ENCODE results near the gene LIAS.

Gene LIAS

DNA sequence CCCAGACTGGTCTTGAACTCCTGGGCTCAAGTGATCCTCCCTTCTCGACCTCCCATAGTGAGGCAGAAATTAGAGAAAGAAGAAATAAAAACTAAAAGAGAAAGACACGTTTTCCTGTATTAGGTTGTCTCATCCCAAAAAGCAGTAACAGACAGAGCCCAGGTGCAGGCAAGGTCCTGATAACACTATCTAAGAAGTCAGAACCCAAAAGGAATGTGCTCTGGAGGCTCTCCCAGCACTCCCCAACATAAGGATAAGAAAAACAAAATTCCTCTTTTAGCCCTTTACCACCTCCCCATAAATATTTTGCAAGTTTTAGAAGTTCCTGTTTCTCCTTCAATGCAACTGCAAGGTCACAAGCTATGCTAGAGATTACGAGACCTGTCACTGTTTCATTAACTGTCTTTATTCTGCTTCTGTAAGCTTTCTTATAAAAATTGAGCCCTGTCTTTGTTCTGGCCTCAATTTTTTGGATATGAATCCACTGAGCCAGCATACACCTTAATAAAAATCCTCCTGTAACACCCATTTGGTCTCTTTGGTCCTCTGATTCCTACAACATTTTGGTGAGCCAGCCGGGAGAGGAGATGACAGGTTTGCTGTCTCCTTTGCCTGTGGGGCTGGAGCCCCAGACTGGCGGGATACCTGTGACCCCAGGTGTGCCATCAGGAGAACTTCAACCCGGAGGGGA is 25.9 kb downstream of the LIAS start:
- H3K4me3 ChIP-seq (ENCODE audit: control insufficient read depth, low read depth, low read length) = no peak overlapping the region
- TF ChIP-seq, protein P1, sequence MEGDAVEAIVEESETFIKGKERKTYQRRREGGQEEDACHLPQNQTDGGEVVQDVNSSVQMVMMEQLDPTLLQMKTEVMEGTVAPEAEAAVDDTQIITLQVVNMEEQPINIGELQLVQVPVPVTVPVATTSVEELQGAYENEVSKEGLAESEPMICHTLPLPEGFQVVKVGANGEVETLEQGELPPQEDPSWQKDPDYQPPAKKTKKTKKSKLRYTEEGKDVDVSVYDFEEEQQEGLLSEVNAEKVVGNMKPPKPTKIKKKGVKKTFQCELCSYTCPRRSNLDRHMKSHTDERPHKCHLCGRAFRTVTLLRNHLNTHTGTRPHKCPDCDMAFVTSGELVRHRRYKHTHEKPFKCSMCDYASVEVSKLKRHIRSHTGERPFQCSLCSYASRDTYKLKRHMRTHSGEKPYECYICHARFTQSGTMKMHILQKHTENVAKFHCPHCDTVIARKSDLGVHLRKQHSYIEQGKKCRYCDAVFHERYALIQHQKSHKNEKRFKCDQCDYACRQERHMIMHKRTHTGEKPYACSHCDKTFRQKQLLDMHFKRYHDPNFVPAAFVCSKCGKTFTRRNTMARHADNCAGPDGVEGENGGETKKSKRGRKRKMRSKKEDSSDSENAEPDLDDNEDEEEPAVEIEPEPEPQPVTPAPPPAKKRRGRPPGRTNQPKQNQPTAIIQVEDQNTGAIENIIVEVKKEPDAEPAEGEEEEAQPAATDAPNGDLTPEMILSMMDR (conservative IDR thresholded peaks at IDR 0.05; ENCODE audit: control insufficient read depth, insufficient read depth, low read depth, low read length) = no peak
- DNase-seq (ENCODE audit: low read depth) = no peak

DNA sequence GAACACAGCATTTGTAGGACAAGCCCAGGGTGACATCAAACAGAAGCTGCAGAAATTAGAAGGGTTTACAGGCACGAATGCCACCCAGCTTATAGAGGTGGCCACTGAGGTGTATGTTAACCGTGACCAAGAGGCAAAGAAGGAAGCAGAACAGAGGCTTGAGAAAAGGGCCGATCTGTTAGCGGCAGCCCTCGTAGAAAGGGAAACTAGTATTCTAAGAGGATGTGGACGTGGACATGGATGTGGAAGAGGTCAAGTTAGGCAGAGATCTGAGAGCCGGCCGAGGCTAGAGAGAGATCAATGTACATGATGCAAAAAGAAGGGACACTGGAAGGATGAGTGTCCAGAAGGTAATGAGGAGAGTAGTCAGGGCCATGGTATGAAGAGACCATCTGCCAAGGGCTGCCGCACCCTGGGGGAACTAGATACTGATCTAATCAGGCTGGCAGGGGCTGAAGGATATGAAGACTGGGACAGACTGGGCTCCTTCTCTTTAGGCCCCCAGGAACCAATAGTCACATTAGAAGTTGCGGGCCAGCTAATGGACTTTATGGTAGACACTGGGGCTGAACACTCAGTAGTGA is 27.5 kb downstream of the LIAS start:
- DNase-seq (ENCODE audit: low read depth) = no peak
- TF ChIP-seq, protein P1 (conservative IDR thresholded peaks at IDR 0.05; ENCODE audit: control insufficient read depth, insufficient read depth, low read depth, low read length) = no peak
- H3K4me3 ChIP-seq (ENCODE audit: control insufficient read depth, low read depth, low read length) = no peak overlapping the region

DNA sequence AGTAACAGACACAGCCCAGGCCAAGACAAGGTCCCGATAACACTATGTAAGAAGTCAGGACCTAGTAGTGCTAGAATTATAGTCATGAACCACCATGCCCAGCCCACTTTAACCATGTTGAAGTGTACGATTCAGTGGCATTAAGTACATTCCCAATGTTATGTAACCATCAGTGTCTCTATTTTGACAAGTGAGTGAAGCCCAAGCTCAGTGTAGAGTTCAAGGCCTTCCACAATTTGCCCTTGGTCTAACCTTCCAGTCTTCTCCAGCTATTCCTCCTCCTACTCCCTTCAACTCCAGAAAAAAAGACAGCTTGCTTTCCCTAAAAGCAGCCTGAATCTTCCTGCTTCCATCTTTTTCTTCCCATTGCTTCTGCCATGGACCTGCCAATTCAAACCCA is 31.5 kb downstream of the LIAS start:
- DNase-seq (ENCODE audit: low read depth) = no peak
- TF ChIP-seq, protein P1 (conservative IDR thresholded peaks at IDR 0.05; ENCODE audit: control insufficient read depth, insufficient read depth, low read depth, low read length) = no peak
- no peak overlapping the region for H3K4me3 ChIP-seq (ENCODE audit: control insufficient read depth, low read depth, low read length)

DNA sequence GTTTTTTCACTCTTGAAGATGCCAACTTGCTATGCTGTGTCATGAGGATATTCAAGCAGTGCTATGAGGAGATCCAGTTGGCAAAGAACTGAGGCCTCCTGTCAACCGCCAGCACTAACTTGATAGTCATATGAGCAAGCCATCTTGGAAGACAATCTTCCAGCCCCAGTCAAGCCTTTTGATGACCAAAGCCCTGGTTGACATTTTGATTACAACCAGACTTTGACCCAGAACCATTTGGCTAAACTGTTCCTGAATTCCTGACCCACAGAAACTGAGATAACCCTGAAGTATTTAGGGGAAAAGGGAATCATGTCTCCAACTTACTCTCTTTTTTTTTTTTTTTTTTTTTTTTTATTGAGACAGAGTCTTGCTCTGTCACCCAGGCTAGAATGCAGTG is 35.5 kb downstream of the LIAS start:
- DNase-seq (ENCODE audit: low read depth) = no peak
- no peak overlapping the region for H3K4me3 ChIP-seq (ENCODE audit: control insufficient read depth, low read depth, low read length)
- TF ChIP-seq, protein P1 (conservative IDR thresholded peaks at IDR 0.05; ENCODE audit: control insufficient read depth, insufficient read depth, low read depth, low read length) = no peak

DNA sequence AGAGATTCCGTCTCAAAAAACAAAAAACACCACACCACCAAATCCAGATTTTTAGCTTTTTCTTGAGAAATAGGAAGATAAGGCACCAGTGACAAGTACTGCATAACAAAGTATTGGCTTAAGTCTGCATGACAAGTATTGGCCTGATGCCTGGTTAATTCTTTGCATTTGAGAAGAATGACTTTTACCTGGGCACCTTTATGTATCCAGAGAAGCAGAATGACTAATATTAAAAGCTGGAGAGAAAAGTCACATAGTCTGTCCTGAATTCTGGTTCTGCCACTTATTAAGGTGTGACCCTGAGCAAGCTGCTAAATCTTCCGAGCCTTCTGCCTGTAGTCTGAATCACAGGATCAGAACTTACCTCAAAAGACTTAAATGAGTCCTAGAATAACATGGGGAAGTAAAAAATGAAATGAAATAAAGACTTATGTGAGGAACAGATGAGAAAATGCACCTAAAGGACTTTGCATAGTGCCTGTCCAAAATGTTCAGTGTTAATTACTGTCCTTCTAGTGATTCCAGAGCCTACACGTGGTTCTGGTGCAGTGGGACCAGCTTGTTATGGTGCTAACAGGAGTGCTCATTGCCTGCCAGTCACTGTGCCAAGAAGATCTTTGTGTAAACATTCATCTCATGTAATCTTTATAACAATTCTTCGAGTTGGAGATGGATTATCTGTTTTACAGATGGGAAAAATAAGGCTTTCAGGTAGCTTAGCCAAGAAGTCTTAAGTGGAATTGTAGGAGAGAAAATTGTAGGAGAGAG is 36.8 kb downstream of the LIAS start:
- H3K4me3 ChIP-seq (ENCODE audit: control insufficient read depth, low read depth, low read length) = no peak overlapping the region
- no peak for DNase-seq (ENCODE audit: low read depth)
- TF ChIP-seq, protein P1 (conservative IDR thresholded peaks at IDR 0.05; ENCODE audit: control insufficient read depth, insufficient read depth, low read depth, low read length) = no peak

DNA sequence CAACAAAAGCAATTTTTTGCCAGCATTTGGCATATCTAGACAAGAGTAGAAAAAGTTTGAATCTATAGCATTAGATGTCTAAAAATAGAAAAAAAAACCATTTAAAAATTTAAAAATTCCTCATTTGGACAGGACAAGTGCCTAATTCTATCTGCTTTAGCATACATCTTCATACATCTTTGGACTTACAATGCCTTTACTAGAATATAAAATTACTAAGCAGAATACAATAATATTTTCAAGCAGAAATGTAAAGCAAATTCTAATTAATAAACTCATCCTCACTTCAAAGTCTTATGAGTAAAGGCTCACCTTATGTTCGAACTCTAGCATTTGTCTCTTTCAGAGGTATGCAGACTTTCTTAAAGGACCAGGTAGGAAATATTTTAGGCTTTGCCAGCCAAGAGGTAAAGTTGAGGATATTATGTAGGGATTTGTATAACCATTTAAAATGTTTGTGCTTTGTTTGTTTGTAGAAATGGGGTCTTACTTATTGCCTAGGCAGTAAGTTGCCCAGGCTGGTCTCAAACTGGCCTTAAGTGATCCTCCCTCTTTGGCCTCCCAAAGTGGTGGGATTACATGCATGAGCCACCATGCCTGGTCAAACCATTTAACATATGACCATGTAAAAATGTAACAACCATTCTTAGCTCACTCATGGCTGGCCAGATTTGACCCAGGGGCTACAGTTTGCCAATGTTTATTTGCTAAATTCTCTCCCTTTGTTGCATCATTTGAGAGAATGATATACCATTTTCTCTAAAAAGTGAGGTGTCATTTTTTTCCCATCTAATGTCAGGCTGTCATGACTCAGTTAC is 39.3 kb downstream of the LIAS start:
- TF ChIP-seq, protein P1 (conservative IDR thresholded peaks at IDR 0.05; ENCODE audit: control insufficient read depth, insufficient read depth, low read depth, low read length) = no peak
- no peak for DNase-seq (ENCODE audit: low read depth)
- no peak overlapping the region for H3K4me3 ChIP-seq (ENCODE audit: control insufficient read depth, low read depth, low read length)

Measured in fibroblast of mammary gland (primary cell).